Panc1 (cell line): ENCODE data around the gene ADGRE1.

Source experiments
- CTCF ChIP-seq: fragments of 450-650 bp; IDR thresholded peaks from 2 replicates; pipeline ENCODE4 v1.5.1; 2017; ENCODE audit warnings: mild to moderate bottlenecking
- POLR2AphosphoS5 ChIP-seq: IDR thresholded peaks from 2 replicates; pipeline ENCODE4 v1.6.1; 2012; ENCODE audit warnings: mild to moderate bottlenecking, low read depth, low read length, moderate library complexity
- REST ChIP-seq, 2 experiments: IDR thresholded peaks; 2 replicates each; pipeline ENCODE4 v1.6.1; 2011 to 2012; ENCODE audit warnings: low read depth in 2 of 2, control low read depth in 1 of 2, low read length in 1 of 2, mild to moderate bottlenecking in 1 of 2, moderate library complexity in 1 of 2; ENCODE audit not compliant: insufficient read depth in 1 of 2
- SIN3A ChIP-seq: IDR thresholded peaks from 2 replicates; pipeline ENCODE4 v1.6.1; 2012; ENCODE audit warnings: low read depth, mild to moderate bottlenecking, low read length, moderate library complexity, borderline replicate concordance; ENCODE audit not compliant: insufficient read depth
- TCF7L2 ChIP-seq: IDR thresholded peaks from 2 replicates; pipeline ENCODE4 v1.6.1; 2011; ENCODE audit warnings: mild to moderate bottlenecking, low read depth, low read length, inconsistent platforms

DNA sequence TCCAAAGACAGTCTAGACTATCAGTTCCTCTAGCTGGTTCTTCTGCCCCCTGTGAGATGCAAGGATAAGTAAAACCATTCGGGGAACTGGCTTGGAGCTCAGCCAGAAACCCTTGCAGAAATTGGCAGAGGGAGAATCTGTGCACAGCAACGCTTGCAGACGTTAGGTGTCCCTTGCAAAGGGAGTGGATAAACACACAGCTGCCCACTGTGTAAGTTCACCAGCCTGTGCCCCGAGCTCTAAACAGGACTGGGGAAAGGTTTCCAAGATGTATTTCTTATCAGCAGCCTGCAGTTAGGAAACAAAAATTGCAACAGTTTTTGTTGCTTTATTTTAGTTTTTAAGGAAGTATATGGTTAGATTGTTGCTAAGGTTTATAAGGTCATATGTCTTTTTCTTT is 19.0 kb upstream of the ADGRE1 start:
- TF ChIP-seq CTCF (no peak), REST (IDR thresholded peaks at IDR 0.05; ENCODE audit: insufficient read depth in 1 of 2, low read depth in 2 of 2, low read length in 1 of 2) (no peak), POLR2AphosphoS5 (no peak), TCF7L2 (no peak), SIN3A (no peak)
